ENCODE results near the gene MRPL22.

GRCh38 chr5:154901913-154902312 is 39.0 kb upstream of the MRPL22 start:
- no peak for TF ChIP-seq CTCF (conservative IDR thresholded peaks at IDR 0.05 in 1 of 2, IDR thresholded peaks at IDR 0.05 in 1 of 2; ENCODE audit: extremely low read depth in 1 of 2, insufficient read depth in 1 of 2, low read depth in 1 of 2, low read length in 2 of 2)
- TF ChIP-seq EZH2 (IDR thresholded peaks at IDR 0.05; ENCODE audit: borderline replicate concordance, low read length) = no peak

Data from mammary epithelial cell (primary cell).